NCI-H460 (cell line): Measurements from ENCODE around the gene ATF5. TPM values are rescaled to one million over a fixed set of nuclear protein-coding genes. Genes with fewer than 3 reads are reported as not detected.

Experiments used
- DNase-seq: peaks from one replicate; pipeline ENCODE4 v3.0.0-alpha.2; 2016; ENCODE audit warnings: low read depth; ENCODE audit errors: extremely low read depth
- total RNA-seq: library from RNA; depleted of rRNA; stranded (reverse); fragments of >200 nt; shearing (Covaris generic); gene quantifications from 2 replicates; pipeline ENCODE4 v1.2.3, GENCODE V29; 2014

The ATF5 gene
- total RNA-seq, 1 experiment from 2014 or later = 22.5 TPM

GRCh38 chr19:49894011-49894664 is 34.9 kb upstream of the ATF5 start:
- no peak for DNase-seq

- DNase-seq = no peak
Observed at GRCh38 chr19:49894879-49895565, 34.0 kb upstream of the ATF5 start.

GRCh38 chr19:49895566-49896297 is 33.3 kb upstream of the ATF5 start:
- DNase-seq = no peak

- DNase-seq = no peak
Observed at GRCh38 chr19:49896863-49897621, 32.0 kb upstream of the ATF5 start, which contains the start of gene IL4I1. Gene IL4I1, minus strand, starts transcription at chr19:49896887. Its CDS starts 727 bp downstream, at chr19:49896160.

GRCh38 chr19:49904136-49904535 is 24.9 kb upstream of the ATF5 start:
- DNase-seq = no peak

GRCh38 chr19:49906879-49907564 is 22.0 kb upstream of the ATF5 start:
- DNase-seq = no peak

- no peak for DNase-seq
Observed at GRCh38 chr19:49907745-49908446, 21.1 kb upstream of the ATF5 start.

GRCh38 chr19:49908480-49909420 is 20.3 kb upstream of the ATF5 start:
- no peak for DNase-seq

- DNase-seq = no peak
Observed at GRCh38 chr19:49910179-49910578, 18.8 kb upstream of the ATF5 start.

- no peak for DNase-seq
Observed at GRCh38 chr19:49911381-49912145, 17.4 kb upstream of the ATF5 start.

- DNase-seq = no peak
Observed at GRCh38 chr19:49912965-49913685, 15.9 kb upstream of the ATF5 start.

- no peak for DNase-seq
Observed at GRCh38 chr19:49913720-49914119, 15.3 kb upstream of the ATF5 start.

GRCh38 chr19:49915271-49915670 is 13.7 kb upstream of the ATF5 start:
- no peak for DNase-seq

- DNase-seq = no peak
Observed at GRCh38 chr19:49916839-49917733, 11.9 kb upstream of the ATF5 start.

- no peak for DNase-seq
Observed at GRCh38 chr19:49918089-49918488, 10.9 kb upstream of the ATF5 start.
